ENCODE measurements around the gene RXRA. TPM values are rescaled to one million over a fixed set of nuclear protein-coding genes. Genes with fewer than 3 reads are reported as not detected.
A peak's percentile ranks its signal among the peaks of the same experiment; 100 is the strongest.

The RXRA gene
- total and polyA plus RNA-seq, 2 of the 13 experiments (the other 11 are each of a cell fraction or from before 2014, with no cell fraction given) = 18.9 to 29.2 TPM

DNA sequence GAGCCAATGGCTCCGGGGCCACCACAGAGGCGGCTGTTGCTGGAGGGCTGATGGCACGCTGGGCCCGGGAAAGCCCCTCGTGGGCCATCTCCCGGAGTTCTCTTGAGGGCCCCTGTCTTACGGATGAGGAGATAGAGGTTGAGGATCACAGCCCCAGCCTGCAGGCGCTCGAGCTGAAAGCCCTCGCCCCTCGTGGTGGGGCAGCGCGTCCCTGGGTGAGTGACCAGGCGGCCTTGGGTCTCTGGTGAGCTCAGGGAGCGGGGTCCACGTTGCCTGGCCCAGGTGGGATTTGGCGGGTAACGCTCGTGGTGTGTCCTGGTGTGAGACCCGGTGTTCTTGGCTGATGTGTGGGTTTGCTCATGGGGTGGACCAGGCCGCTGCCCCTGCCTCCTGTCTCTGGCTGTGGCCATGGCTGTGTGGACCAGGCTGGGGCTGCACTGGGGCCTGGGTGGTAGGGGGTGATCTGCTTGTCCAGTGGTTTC lies 38.9 kb downstream of the RXRA start (continued):
- no peak for TF ChIP-seq RAD51 (IDR thresholded peaks at IDR 0.05; ENCODE audit: borderline replicate concordance)
- no peak for TF ChIP-seq MBNL3 (CRISPR knock-in tag; conservative IDR thresholded peaks at IDR 0.05)
- TF ChIP-seq, protein P1, sequence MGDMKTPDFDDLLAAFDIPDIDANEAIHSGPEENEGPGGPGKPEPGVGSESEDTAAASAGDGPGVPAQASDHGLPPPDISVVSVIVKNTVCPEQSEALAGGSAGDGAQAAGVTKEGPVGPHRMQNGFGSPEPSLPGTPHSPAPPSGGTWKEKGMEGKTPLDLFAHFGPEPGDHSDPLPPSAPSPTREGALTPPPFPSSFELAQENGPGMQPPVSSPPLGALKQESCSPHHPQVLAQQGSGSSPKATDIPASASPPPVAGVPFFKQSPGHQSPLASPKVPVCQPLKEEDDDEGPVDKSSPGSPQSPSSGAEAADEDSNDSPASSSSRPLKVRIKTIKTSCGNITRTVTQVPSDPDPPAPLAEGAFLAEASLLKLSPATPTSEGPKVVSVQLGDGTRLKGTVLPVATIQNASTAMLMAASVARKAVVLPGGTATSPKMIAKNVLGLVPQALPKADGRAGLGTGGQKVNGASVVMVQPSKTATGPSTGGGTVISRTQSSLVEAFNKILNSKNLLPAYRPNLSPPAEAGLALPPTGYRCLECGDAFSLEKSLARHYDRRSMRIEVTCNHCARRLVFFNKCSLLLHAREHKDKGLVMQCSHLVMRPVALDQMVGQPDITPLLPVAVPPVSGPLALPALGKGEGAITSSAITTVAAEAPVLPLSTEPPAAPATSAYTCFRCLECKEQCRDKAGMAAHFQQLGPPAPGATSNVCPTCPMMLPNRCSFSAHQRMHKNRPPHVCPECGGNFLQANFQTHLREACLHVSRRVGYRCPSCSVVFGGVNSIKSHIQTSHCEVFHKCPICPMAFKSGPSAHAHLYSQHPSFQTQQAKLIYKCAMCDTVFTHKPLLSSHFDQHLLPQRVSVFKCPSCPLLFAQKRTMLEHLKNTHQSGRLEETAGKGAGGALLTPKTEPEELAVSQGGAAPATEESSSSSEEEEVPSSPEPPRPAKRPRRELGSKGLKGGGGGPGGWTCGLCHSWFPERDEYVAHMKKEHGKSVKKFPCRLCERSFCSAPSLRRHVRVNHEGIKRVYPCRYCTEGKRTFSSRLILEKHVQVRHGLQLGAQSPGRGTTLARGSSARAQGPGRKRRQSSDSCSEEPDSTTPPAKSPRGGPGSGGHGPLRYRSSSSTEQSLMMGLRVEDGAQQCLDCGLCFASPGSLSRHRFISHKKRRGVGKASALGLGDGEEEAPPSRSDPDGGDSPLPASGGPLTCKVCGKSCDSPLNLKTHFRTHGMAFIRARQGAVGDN (CRISPR knock-in tag; IDR thresholded peaks at IDR 0.05) = peak; percentile 5; the same call in 1 of the 2 replicates
- TF ChIP-seq THAP9 (CRISPR knock-in tag; IDR thresholded peaks at IDR 0.05; ENCODE audit: borderline replicate concordance) = 0 out of 2 replicates have a peak, but pooled peaks have one; percentile 4
- 0 out of 2 replicates have a peak, but pooled peaks have one; percentile 14 for TF ChIP-seq ZNF34 (CRISPR knock-in tag; IDR thresholded peaks at IDR 0.05; ENCODE audit: borderline replicate concordance)
- TF ChIP-seq HMGXB4 (CRISPR knock-in tag; IDR thresholded peaks at IDR 0.05; ENCODE audit: borderline replicate concordance in 1 of 2, low read depth in 1 of 2) = no peak
- TF ChIP-seq, protein P2, sequence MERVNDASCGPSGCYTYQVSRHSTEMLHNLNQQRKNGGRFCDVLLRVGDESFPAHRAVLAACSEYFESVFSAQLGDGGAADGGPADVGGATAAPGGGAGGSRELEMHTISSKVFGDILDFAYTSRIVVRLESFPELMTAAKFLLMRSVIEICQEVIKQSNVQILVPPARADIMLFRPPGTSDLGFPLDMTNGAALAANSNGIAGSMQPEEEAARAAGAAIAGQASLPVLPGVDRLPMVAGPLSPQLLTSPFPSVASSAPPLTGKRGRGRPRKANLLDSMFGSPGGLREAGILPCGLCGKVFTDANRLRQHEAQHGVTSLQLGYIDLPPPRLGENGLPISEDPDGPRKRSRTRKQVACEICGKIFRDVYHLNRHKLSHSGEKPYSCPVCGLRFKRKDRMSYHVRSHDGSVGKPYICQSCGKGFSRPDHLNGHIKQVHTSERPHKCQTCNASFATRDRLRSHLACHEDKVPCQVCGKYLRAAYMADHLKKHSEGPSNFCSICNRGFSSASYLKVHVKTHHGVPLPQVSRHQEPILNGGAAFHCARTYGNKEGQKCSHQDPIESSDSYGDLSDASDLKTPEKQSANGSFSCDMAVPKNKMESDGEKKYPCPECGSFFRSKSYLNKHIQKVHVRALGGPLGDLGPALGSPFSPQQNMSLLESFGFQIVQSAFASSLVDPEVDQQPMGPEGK (CRISPR knock-in tag; IDR thresholded peaks at IDR 0.05) = no peak
- TF ChIP-seq HNRNPH1 (optimal IDR thresholded peaks at IDR 0.05; ENCODE audit: low read depth, low read length) = no peak
- TF ChIP-seq, protein P3, sequence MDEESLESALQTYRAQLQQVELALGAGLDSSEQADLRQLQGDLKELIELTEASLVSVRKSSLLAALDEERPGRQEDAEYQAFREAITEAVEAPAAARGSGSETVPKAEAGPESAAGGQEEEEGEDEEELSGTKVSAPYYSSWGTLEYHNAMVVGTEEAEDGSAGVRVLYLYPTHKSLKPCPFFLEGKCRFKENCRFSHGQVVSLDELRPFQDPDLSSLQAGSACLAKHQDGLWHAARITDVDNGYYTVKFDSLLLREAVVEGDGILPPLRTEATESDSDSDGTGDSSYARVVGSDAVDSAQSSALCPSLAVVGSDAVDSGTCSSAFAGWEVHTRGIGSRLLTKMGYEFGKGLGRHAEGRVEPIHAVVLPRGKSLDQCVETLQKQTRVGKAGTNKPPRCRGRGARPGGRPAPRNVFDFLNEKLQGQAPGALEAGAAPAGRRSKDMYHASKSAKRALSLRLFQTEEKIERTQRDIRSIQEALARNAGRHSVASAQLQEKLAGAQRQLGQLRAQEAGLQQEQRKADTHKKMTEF (CRISPR knock-in tag; IDR thresholded peaks at IDR 0.05) = no peak
- TF ChIP-seq, protein P4, sequence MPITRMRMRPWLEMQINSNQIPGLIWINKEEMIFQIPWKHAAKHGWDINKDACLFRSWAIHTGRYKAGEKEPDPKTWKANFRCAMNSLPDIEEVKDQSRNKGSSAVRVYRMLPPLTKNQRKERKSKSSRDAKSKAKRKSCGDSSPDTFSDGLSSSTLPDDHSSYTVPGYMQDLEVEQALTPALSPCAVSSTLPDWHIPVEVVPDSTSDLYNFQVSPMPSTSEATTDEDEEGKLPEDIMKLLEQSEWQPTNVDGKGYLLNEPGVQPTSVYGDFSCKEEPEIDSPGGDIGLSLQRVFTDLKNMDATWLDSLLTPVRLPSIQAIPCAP (CRISPR knock-in tag; IDR thresholded peaks at IDR 0.05; ENCODE audit: low read depth) = no peak
- TF ChIP-seq ZFP82 (CRISPR knock-in tag; IDR thresholded peaks at IDR 0.05; ENCODE audit: borderline replicate concordance) = peak; percentile 48; the same call in 1 of the 2 replicates
- TF ChIP-seq ZKSCAN5 (CRISPR knock-in tag; IDR thresholded peaks at IDR 0.05) = no peak
- TF ChIP-seq TCF12 (IDR thresholded peaks at IDR 0.05) = no peak
- no peak for TF ChIP-seq TCF12 (CRISPR knock-in tag; IDR thresholded peaks at IDR 0.05)
- no peak for TF ChIP-seq RFXANK (CRISPR knock-in tag; IDR thresholded peaks at IDR 0.05)
